ENCODE measurements around the gene FAM177B. TPM values are rescaled to one million over a fixed set of nuclear protein-coding genes. Genes with fewer than 3 reads are reported as not detected.

The FAM177B gene
- total and polyA plus RNA-seq, 2 experiments from 2014 or later = not detected

DNA sequence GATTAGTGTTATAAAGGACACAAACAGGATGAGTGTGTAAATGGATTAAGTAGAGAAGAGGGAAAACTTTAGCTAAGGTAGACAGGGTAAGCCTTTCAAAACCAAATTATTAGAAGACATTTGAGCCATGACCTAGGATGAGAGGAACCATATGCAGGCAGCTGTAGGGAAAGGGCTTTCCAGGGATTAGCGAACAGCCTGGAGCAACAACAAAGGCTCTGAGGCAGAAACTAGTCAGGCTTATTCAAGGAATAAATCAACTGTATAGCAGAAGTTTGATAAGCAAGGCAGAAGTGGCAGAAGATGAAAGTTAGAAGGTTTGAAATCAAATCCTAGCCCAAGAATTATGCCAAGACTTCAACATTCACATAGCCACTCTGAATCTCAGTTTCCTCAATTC is 46.0 kb upstream of the FAM177B start:
- H3K79me2 ChIP-seq (replicated peaks; ENCODE audit: insufficient read depth) = peaks cover 8% of the 10 kb centered on the region; the same call in 1 of the 2 replicates
- H3K9me2 ChIP-seq (ENCODE audit: insufficient read depth) = no peaks in the 10 kb centered on the region
- H3F3A ChIP-seq (replicated peaks; ENCODE audit: low read depth) = no peaks in the 10 kb centered on the region
- H3K4me3 Mint-ChIP-seq = no peak overlapping the region
- no peak overlapping the region for H3K27ac Mint-ChIP-seq
- H3K4me2 ChIP-seq = no peak overlapping the region
- H3K27me3 Mint-ChIP-seq (ENCODE audit: insufficient read depth, low read depth, poor library complexity) = no peaks in the 10 kb centered on the region
- no peak for ATAC-seq
- peaks cover 4% of the 10 kb centered on the region; the same call in 1 of the 2 replicates for H4K20me1 ChIP-seq (replicated peaks; ENCODE audit: insufficient read depth)
- H2AFZ ChIP-seq = no peak overlapping the region
- H3K4me3 ChIP-seq = no peak overlapping the region
- no peaks in the 10 kb centered on the region for H3K27me3 ChIP-seq (ENCODE audit: insufficient read depth)
- no peaks in the 10 kb centered on the region for H3K9me3 Mint-ChIP-seq
- no peaks in the 10 kb centered on the region for H3K4me1 ChIP-seq (ENCODE audit: insufficient read depth)
- H3K27ac ChIP-seq (ENCODE audit: low read depth) = no peak overlapping the region
- TF ChIP-seq STAT1 (IDR thresholded peaks at IDR 0.05; ENCODE audit: unreplicated experiment) = no peak
- TF ChIP-seq, protein P1, sequence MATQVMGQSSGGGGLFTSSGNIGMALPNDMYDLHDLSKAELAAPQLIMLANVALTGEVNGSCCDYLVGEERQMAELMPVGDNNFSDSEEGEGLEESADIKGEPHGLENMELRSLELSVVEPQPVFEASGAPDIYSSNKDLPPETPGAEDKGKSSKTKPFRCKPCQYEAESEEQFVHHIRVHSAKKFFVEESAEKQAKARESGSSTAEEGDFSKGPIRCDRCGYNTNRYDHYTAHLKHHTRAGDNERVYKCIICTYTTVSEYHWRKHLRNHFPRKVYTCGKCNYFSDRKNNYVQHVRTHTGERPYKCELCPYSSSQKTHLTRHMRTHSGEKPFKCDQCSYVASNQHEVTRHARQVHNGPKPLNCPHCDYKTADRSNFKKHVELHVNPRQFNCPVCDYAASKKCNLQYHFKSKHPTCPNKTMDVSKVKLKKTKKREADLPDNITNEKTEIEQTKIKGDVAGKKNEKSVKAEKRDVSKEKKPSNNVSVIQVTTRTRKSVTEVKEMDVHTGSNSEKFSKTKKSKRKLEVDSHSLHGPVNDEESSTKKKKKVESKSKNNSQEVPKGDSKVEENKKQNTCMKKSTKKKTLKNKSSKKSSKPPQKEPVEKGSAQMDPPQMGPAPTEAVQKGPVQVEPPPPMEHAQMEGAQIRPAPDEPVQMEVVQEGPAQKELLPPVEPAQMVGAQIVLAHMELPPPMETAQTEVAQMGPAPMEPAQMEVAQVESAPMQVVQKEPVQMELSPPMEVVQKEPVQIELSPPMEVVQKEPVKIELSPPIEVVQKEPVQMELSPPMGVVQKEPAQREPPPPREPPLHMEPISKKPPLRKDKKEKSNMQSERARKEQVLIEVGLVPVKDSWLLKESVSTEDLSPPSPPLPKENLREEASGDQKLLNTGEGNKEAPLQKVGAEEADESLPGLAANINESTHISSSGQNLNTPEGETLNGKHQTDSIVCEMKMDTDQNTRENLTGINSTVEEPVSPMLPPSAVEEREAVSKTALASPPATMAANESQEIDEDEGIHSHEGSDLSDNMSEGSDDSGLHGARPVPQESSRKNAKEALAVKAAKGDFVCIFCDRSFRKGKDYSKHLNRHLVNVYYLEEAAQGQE (IDR thresholded peaks at IDR 0.05; ENCODE audit: unreplicated experiment) = no peak
- TF ChIP-seq POLR2AphosphoS5 (IDR thresholded peaks at IDR 0.05; ENCODE audit: low read depth) = no peak
- no peak for TF ChIP-seq ZNF114 (CRISPR knock-in tag; IDR thresholded peaks at IDR 0.05)
- TF ChIP-seq ZNF331 (CRISPR knock-in tag; IDR thresholded peaks at IDR 0.05; ENCODE audit: low read depth) = no peak
- TF ChIP-seq, protein P2, sequence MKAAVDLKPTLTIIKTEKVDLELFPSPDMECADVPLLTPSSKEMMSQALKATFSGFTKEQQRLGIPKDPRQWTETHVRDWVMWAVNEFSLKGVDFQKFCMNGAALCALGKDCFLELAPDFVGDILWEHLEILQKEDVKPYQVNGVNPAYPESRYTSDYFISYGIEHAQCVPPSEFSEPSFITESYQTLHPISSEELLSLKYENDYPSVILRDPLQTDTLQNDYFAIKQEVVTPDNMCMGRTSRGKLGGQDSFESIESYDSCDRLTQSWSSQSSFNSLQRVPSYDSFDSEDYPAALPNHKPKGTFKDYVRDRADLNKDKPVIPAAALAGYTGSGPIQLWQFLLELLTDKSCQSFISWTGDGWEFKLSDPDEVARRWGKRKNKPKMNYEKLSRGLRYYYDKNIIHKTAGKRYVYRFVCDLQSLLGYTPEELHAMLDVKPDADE (IDR thresholded peaks at IDR 0.05) = no peak
- TF ChIP-seq EZH2phosphoT487 (IDR thresholded peaks at IDR 0.05; ENCODE audit: unreplicated experiment) = no peak
- TF ChIP-seq EZH2 (IDR thresholded peaks at IDR 0.05; ENCODE audit: low read depth, unreplicated experiment) = no peak
- no peak for TF ChIP-seq NANOG (IDR thresholded peaks at IDR 0.05; ENCODE audit: borderline replicate concordance)
- no peak for TF ChIP-seq CREB1 (CRISPR knock-in tag; IDR thresholded peaks at IDR 0.05; ENCODE audit: low read depth)
- peaks cover 10% of the 10 kb centered on the region; the same call in 1 of the 2 replicates for H3K36me3 ChIP-seq (ENCODE audit: insufficient read depth)
- H3K36me3 Mint-ChIP-seq (ENCODE audit: low read depth) = peaks cover 7% of the 10 kb centered on the region; the same call in 1 of the 3 replicates
- no peaks in the 10 kb centered on the region for H3K4me1 Mint-ChIP-seq
- DNase-seq (ENCODE audit: low spot score) = no peak

DNA sequence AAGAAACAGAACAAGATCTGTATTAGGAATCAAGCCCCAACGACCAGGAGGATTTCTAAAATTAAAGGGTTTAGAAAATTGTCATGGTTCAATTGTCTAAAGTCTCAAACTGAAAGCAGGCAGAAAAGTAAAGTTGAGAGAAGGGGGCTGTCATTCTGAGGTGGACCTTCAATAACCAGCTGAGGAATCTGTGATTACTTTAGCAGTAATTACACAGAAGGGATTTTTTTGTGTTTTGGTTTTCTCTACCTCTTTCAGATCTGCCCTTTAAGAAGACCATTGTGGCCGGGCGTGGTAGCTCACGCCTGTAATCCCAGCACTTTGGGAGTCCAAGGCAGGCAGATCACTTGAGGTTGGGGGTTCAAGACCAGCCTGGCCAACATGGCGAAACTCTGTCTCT is 42.1 kb upstream of the FAM177B start:
- Histone ChIP-seq H3K4me2 (no peak overlapping the region), H4K20me1 (replicated peaks; ENCODE audit: insufficient read depth) (peaks cover 1% of the 10 kb centered on the region), H3K4me1 (ENCODE audit: insufficient read depth) (no peaks in the 10 kb centered on the region), H3K36me3 (ENCODE audit: insufficient read depth) (no peaks in the 10 kb centered on the region), H3F3A (replicated peaks; ENCODE audit: low read depth) (no peaks in the 10 kb centered on the region), H3K4me3 (no peak overlapping the region), H2AFZ (no peak overlapping the region), H3K27ac (ENCODE audit: low read depth) (no peak overlapping the region), H3K79me2 (replicated peaks; ENCODE audit: insufficient read depth) (peaks cover 27% of the 10 kb centered on the region), H3K27me3 (ENCODE audit: insufficient read depth) (no peaks in the 10 kb centered on the region), H3K9me2 (ENCODE audit: insufficient read depth) (no peaks in the 10 kb centered on the region)
- no peak for ATAC-seq
- H3K4me1 Mint-ChIP-seq = no peaks in the 10 kb centered on the region
- no peak overlapping the region for H3K4me3 Mint-ChIP-seq
- no peaks in the 10 kb centered on the region for H3K27me3 Mint-ChIP-seq (ENCODE audit: insufficient read depth, low read depth, poor library complexity)
- no peak for DNase-seq (ENCODE audit: low spot score)
- H3K36me3 Mint-ChIP-seq (ENCODE audit: low read depth) = peaks cover 11% of the 10 kb centered on the region
- H3K9me3 Mint-ChIP-seq = peaks cover 2% of the 10 kb centered on the region; the same call in 1 of the 3 replicates
- H3K27ac Mint-ChIP-seq = no peak overlapping the region
- no peak for TF ChIP-seq POLR2AphosphoS5 (IDR thresholded peaks at IDR 0.05; ENCODE audit: low read depth)
- no peak for TF ChIP-seq EZH2 (IDR thresholded peaks at IDR 0.05; ENCODE audit: low read depth, unreplicated experiment)
- TF ChIP-seq, protein P3, sequence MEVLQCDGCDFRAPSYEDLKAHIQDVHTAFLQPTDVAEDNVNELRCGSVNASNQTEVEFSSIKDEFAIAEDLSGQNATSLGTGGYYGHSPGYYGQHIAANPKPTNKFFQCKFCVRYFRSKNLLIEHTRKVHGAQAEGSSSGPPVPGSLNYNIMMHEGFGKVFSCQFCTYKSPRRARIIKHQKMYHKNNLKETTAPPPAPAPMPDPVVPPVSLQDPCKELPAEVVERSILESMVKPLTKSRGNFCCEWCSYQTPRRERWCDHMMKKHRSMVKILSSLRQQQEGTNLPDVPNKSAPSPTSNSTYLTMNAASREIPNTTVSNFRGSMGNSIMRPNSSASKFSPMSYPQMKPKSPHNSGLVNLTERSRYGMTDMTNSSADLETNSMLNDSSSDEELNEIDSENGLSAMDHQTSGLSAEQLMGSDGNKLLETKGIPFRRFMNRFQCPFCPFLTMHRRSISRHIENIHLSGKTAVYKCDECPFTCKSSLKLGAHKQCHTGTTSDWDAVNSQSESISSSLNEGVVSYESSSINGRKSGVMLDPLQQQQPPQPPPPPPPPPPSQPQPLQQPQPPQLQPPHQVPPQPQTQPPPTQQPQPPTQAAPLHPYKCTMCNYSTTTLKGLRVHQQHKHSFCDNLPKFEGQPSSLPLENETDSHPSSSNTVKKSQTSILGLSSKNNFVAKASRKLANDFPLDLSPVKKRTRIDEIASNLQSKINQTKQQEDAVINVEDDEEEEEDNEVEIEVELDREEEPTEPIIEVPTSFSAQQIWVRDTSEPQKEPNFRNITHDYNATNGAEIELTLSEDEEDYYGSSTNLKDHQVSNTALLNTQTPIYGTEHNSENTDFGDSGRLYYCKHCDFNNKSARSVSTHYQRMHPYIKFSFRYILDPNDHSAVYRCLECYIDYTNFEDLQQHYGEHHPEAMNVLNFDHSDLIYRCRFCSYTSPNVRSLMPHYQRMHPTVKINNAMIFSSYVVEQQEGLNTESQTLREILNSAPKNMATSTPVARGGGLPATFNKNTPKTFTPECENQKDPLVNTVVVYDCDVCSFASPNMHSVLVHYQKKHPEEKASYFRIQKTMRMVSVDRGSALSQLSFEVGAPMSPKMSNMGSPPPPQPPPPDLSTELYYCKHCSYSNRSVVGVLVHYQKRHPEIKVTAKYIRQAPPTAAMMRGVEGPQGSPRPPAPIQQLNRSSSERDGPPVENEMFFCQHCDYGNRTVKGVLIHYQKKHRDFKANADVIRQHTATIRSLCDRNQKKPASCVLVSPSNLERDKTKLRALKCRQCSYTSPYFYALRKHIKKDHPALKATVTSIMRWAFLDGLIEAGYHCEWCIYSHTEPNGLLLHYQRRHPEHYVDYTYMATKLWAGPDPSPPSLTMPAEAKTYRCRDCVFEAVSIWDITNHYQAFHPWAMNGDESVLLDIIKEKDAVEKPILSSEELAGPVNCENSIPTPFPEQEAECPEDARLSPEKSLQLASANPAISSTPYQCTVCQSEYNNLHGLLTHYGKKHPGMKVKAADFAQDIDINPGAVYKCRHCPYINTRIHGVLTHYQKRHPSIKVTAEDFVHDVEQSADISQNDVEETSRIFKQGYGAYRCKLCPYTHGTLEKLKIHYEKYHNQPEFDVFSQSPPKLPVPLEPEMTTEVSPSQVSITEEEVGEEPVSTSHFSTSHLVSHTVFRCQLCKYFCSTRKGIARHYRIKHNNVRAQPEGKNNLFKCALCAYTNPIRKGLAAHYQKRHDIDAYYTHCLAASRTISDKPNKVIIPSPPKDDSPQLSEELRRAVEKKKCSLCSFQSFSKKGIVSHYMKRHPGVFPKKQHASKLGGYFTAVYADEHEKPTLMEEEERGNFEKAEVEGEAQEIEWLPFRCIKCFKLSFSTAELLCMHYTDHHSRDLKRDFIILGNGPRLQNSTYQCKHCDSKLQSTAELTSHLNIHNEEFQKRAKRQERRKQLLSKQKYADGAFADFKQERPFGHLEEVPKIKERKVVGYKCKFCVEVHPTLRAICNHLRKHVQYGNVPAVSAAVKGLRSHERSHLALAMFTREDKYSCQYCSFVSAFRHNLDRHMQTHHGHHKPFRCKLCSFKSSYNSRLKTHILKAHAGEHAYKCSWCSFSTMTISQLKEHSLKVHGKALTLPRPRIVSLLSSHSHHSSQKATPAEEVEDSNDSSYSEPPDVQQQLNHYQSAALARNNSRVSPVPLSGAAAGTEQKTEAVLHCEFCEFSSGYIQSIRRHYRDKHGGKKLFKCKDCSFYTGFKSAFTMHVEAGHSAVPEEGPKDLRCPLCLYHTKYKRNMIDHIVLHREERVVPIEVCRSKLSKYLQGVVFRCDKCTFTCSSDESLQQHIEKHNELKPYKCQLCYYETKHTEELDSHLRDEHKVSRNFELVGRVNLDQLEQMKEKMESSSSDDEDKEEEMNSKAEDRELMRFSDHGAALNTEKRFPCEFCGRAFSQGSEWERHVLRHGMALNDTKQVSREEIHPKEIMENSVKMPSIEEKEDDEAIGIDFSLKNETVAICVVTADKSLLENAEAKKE (CRISPR knock-in tag; IDR thresholded peaks at IDR 0.05) = no peak
- TF ChIP-seq ZNF331 (CRISPR knock-in tag; IDR thresholded peaks at IDR 0.05; ENCODE audit: low read depth) = no peak
- no peak for TF ChIP-seq STAT1 (IDR thresholded peaks at IDR 0.05; ENCODE audit: unreplicated experiment)
- no peak for TF ChIP-seq ZNF114 (CRISPR knock-in tag; IDR thresholded peaks at IDR 0.05)
- no peak for TF ChIP-seq JUNB (IDR thresholded peaks at IDR 0.05; ENCODE audit: unreplicated experiment)

All from GM23338 (cell line).